Adrenal gland (tissue), 5 donors: Measurements from ENCODE around the gene SLC38A8.

ENCODE experiments used
- CTCF ChIP-seq, 6 experiments: fragments of 450-650 bp in 4 of 6; fragments of 200-600 bp in 2 of 6; sonication (generic) in 1 of 6; IDR thresholded peaks; 1 replicate in 5 of 6; 2 replicates in 1 of 6; pipeline versions ENCODE4 v1.5.1 to v1.8.0; 2016 to 2021; ENCODE audit warnings: antibody characterized with exemption in 6 of 6, mild to moderate bottlenecking in 2 of 6, moderate library complexity in 1 of 6
- POLR2A ChIP-seq, 2 donors: fragments of 450-650 bp; IDR thresholded peaks; one replicate each; pipeline ENCODE4 v1.6.1; 2017; ENCODE audit warnings: antibody characterized with exemption in 2 of 2, mild to moderate bottlenecking in 2 of 2, moderate library complexity in 1 of 2
- donor health status: DM: no; HTN: no; CAD: no.

- TF ChIP-seq CTCF (IDR thresholded peaks at IDR 0.05) = no peak
- no peak for TF ChIP-seq POLR2A (IDR thresholded peaks at IDR 0.05)
Measured at GRCh38 chr16:83977056-83977815, 65.4 kb downstream of the SLC38A8 start.
